Ishikawa (cell line): ENCODE results near the gene LRRC26.

ENCODE experiments used
- CEBPB ChIP-seq: IDR thresholded peaks from 2 replicates; pipeline ENCODE4 v1.6.1; 2012
- CREB1 ChIP-seq: IDR thresholded peaks from 2 replicates; pipeline ENCODE4 v1.6.1; 2012; ENCODE audit warnings: low read depth
- EGR1 ChIP-seq: IDR thresholded peaks from 2 replicates; pipeline ENCODE4 v1.6.1; 2012
- EP300 ChIP-seq: IDR thresholded peaks from 2 replicates; pipeline ENCODE4 v1.6.1; 2012; ENCODE audit warnings: borderline replicate concordance
- FOXM1 ChIP-seq: IDR thresholded peaks from 2 replicates; pipeline ENCODE4 v1.6.1; 2012; ENCODE audit warnings: low read depth, borderline replicate concordance
- NFIC ChIP-seq: IDR thresholded peaks from 2 replicates; pipeline ENCODE4 v1.6.1; 2012
- RAD21 ChIP-seq: IDR thresholded peaks from 2 replicates; pipeline ENCODE4 v1.6.1; 2012; ENCODE audit warnings: low read depth
- TAF1 ChIP-seq: IDR thresholded peaks from 2 replicates; pipeline ENCODE4 v1.6.1; 2012; ENCODE audit warnings: low read depth, mild to moderate bottlenecking
- TCF12 ChIP-seq: IDR thresholded peaks from 2 replicates; pipeline ENCODE4 v1.6.1; 2012; ENCODE audit warnings: low read depth
- TEAD4 ChIP-seq: IDR thresholded peaks from 2 replicates; pipeline ENCODE4 v1.6.1; 2012
- YY1 ChIP-seq: IDR thresholded peaks from 2 replicates; pipeline ENCODE4 v1.6.1; 2012; ENCODE audit warnings: low read depth
- ZBTB7A ChIP-seq: IDR thresholded peaks from 2 replicates; pipeline ENCODE4 v1.6.1; 2012; ENCODE audit warnings: low read depth
- TF ChIP-seq, protein P1 (sequence below): IDR thresholded peaks from 2 replicates; pipeline ENCODE4 v1.6.1; 2012; ENCODE audit warnings: low read depth, mild to moderate bottlenecking
- TF ChIP-seq, protein P2 (sequence below): IDR thresholded peaks from 2 replicates; pipeline ENCODE4 v1.6.1; 2012
- TF ChIP-seq, protein P3 (sequence below): IDR thresholded peaks from 2 replicates; pipeline ENCODE4 v1.6.1; 2012

LRRC26 gene

DNA sequence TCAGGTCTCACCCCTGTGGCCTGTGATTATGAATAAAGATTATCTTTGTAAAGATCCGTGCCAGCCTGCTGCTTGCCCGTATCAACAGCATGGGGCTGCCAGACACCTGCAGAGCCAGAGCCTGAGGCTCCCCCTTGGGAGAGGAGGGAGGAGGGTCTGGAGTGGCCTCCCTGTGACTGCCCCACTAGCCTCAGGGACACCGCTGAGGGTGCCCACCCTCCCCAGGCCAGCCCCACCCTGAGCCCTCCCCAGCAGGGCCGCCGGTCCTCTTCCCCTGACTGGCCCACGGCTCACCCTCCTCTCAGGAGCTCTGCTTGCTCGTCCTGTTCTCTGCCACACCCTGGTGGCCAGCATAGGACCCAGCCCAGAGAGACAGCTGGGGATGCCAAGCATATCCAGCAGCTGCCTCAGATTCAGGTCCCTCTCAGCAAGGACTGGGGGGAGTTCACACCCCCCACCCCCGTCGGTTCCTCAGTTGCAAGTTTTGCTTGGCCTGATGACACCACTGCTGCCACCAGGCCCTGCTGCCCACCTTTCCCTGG lies 20.5 kb upstream of the LRRC26 start:
- 0 out of 2 replicates have a peak, but pooled peaks have one; percentile 5 for TF ChIP-seq RAD21
- TF ChIP-seq, protein P1, sequence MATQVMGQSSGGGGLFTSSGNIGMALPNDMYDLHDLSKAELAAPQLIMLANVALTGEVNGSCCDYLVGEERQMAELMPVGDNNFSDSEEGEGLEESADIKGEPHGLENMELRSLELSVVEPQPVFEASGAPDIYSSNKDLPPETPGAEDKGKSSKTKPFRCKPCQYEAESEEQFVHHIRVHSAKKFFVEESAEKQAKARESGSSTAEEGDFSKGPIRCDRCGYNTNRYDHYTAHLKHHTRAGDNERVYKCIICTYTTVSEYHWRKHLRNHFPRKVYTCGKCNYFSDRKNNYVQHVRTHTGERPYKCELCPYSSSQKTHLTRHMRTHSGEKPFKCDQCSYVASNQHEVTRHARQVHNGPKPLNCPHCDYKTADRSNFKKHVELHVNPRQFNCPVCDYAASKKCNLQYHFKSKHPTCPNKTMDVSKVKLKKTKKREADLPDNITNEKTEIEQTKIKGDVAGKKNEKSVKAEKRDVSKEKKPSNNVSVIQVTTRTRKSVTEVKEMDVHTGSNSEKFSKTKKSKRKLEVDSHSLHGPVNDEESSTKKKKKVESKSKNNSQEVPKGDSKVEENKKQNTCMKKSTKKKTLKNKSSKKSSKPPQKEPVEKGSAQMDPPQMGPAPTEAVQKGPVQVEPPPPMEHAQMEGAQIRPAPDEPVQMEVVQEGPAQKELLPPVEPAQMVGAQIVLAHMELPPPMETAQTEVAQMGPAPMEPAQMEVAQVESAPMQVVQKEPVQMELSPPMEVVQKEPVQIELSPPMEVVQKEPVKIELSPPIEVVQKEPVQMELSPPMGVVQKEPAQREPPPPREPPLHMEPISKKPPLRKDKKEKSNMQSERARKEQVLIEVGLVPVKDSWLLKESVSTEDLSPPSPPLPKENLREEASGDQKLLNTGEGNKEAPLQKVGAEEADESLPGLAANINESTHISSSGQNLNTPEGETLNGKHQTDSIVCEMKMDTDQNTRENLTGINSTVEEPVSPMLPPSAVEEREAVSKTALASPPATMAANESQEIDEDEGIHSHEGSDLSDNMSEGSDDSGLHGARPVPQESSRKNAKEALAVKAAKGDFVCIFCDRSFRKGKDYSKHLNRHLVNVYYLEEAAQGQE = no peak

DNA sequence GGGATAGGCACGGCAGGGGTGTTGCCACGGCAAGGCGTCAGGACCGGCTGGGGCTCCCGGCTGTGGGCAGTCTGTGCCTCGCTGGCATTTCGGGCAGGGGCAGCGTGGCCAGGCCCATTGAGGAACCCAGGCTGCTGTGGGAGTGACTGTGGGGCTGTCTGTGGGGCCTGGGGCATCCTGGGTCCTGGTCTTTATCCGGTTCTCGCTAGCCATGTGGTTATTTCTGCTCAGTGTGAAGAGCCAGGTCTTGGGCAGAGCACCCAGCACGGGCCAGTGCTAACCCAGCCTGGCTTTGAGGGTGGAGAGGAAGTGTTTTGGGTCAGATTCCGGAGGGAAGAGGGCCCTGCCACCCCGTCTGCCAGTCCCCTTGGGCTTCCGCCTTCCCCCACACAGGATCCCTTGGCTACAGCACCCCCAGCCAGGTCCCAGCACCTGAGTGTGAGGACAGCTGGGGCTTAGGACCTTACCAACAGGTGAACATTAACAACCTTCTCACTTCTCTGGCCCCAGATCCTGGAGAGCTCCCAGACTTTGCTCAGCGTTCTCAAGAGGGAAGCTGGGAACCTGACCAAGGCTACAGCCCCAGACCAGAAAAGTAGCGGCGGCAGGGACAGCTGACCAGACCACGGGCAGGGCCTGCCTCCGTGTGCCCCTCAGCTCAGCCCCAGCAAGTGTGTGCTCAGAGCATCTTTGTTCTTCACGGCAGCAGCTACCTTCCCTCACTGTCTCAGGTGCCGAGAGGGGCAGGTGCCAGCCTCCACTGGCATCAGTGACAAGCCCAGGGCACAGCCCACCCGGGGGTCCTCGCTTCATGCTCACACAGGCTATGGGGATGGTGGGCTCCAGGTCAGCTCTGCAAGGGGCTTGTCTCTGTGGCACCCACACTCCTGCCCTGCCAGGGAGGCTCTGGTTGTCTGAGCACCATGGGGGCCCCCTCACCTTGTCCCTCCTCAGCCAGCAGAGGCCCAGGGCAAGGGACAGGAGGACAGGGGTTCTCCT lies 19.7 kb upstream of the LRRC26 start:
- TF ChIP-seq TEAD4 (no peak), EGR1 (no peak)
- TF ChIP-seq, protein P1 = 0 out of 2 replicates have a peak, but pooled peaks have one; percentile 4

DNA sequence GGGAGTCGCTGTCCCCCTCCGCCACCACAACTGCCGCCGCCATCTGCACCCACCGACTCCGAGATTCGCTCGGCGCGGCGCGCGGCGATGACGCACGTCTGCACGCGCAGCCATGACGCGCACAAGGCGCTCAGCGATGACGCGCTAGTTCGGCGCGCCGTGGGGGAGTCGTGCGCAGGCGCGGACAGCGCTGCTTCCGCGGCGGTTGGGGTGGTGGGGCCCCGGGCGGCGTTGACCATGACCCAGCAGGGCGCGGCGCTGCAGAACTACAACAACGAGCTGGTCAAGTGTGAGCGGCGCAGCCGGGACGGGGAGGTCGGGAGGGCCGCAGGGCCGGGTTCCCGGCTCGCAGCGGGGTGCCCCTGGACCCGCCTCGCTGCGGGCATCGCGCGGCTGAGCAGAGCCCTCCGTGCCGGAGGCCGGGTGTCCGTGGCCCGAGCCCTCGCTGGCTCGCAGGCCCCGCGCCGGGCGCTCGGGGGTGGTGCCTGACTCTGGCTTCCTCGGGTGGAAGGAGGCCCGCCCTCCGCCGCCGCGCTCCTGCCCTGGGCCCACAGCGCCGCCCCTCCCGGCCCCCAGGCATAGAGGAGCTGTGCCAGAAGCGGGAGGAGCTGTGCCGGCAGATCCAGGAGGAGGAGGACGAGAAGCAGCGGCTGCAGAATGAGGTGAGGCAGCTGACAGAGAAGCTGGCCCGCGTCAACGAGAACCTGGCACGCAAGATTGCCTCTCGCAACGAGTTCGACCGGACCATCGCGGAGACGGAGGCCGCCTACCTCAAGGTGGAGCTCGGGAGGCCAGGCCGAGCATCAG lies 18.8 kb upstream of the LRRC26 start, which contains the start of the genes ANAPC2 and SSNA1:
Gene ANAPC2 (minus strand): TSS at position 71 of the 807 bp plus-strand sequence. CDS start 28 bp downstream, at position 43.
Gene SSNA1 (plus strand): TSS at position 187 of the 807 bp plus-strand sequence. CDS start 51 bp downstream, at position 238.
- no peak for TF ChIP-seq EP300
- TF ChIP-seq CREB1 = peak; percentile 100
- TF ChIP-seq NFIC = peak; percentile 59; the same call in 1 of the 2 replicates
- TF ChIP-seq, protein P1 = 0 out of 2 replicates have a peak, but pooled peaks have one; percentile 2
- TF ChIP-seq CEBPB = no peak
- TF ChIP-seq, protein P2, sequence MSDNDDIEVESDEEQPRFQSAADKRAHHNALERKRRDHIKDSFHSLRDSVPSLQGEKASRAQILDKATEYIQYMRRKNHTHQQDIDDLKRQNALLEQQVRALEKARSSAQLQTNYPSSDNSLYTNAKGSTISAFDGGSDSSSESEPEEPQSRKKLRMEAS = peak; percentile 79
- TF ChIP-seq TAF1 = peak; percentile 53
- no peak; the same call in 1 of the 2 replicates for TF ChIP-seq TCF12
- TF ChIP-seq ZBTB7A = peak; percentile 36
- TF ChIP-seq, protein P3, sequence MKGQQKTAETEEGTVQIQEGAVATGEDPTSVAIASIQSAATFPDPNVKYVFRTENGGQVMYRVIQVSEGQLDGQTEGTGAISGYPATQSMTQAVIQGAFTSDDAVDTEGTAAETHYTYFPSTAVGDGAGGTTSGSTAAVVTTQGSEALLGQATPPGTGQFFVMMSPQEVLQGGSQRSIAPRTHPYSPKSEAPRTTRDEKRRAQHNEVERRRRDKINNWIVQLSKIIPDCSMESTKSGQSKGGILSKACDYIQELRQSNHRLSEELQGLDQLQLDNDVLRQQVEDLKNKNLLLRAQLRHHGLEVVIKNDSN = peak; percentile 44
- TF ChIP-seq EGR1 = 0 out of 2 replicates have a peak, but pooled peaks have one; percentile 29
- TF ChIP-seq YY1 = peak; percentile 90
- TF ChIP-seq TEAD4 = peak; percentile 53
- TF ChIP-seq RAD21 = peak; percentile 55; the same call in 1 of the 2 replicates

DNA sequence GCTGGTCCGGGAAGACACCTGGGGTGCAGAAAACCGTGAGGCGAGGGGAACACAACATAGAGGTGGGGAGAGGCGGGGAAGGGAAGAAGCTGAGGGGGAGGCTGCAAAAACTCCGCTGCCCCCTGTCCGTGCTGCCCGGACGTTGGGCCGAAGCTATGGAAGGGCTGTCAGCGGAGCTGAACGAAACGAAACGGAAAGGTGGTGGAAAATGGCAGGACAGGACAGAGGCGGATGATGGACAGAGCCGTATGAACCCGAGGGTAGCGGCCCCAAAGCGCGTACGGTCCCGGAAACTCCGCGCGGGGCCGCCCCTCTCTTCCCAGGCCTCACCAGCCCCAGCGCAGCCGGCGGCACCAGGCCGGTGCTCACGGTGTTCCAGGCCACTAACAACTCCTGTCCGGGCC lies 18.2 kb upstream of the LRRC26 start:
- TF ChIP-seq NFIC = no peak
- 0 out of 2 replicates have a peak, but pooled peaks have one; percentile 45 for TF ChIP-seq TCF12

DNA sequence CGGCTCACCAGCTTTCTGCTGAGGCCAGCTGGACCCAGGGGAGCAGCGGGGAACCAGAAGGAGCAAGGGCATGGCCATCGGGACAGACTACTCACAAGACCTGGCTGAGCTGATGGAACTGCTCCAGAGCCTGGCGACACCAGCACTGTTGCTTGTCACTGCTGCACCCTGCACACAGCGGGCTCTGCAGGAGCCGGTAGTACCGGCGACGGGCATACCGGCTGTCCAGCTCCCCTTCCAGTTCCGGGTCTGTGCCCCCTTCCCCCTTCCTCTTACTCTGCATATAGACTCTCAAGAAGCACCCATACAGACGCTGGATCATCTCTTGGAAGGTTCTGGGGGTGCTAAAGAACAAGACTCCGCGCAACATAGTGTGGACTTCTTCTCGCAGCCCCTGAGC lies 17.5 kb upstream of the LRRC26 start:
- TF ChIP-seq, protein P1 = no peak
- TF ChIP-seq EP300 (no peak), YY1 (no peak), CEBPB (no peak), TCF12 (no peak), FOXM1 (no peak), CREB1 (no peak), TAF1 (no peak), ZBTB7A (no peak), RAD21 (no peak), NFIC (no peak)
- TF ChIP-seq, protein P3 = no peak
- TF ChIP-seq, protein P2 = no peak
